Ectodermal cell (in vitro differentiated cells): ENCODE data around the gene CNST.
A peak's percentile ranks its signal among the peaks of the same experiment; 100 is the strongest.
"Not testable (repeated sequence)": the region's sequence is repeated elsewhere in the genome, so short reads cannot be mapped to it uniquely, and the experiment has no call there.

Experiments used
- H3K27ac ChIP-seq: 2 replicates; pipeline ENCODE4 v1.7.0; 2013; ENCODE audit warnings: mild to moderate bottlenecking, low read depth, low read length; ENCODE audit not compliant: insufficient read depth, poor library complexity, severe bottlenecking
- H3K27me3 ChIP-seq: 2 replicates; pipeline ENCODE4 v1.7.0; 2013; ENCODE audit warnings: mild to moderate bottlenecking, low read length; ENCODE audit not compliant: insufficient read depth, control insufficient read depth, poor library complexity, severe bottlenecking
- H3K36me3 ChIP-seq: one replicate; pipeline ENCODE4 v1.7.0; 2013; ENCODE audit warnings: low read length; ENCODE audit not compliant: control insufficient read depth, insufficient read depth
- H3K4me1 ChIP-seq: one replicate; pipeline ENCODE4 v1.7.0; 2013; ENCODE audit warnings: low read length; ENCODE audit not compliant: control insufficient read depth, insufficient read depth
- H3K4me3 ChIP-seq: 2 replicates; pipeline ENCODE4 v1.7.0; 2013; ENCODE audit warnings: low read depth, low read length, control low read depth; ENCODE audit not compliant: insufficient read depth
- H3K9me3 ChIP-seq: 2 replicates; pipeline ENCODE4 v1.7.0; 2013; ENCODE audit warnings: mild to moderate bottlenecking, low read length, moderate library complexity; ENCODE audit not compliant: control insufficient read depth
- WGBS, 2 experiments: methylation state at CpG; one replicate each; pipeline ENCODE4 v1.1.7; 2013; ENCODE audit warnings: missing lambda C conversion rate in 2 of 2; 5-methylcytosine and 5-hydroxymethylcytosine counted together

Gene CNST

GRCh38 chr1:246554201-246554600 lies 12.1 kb upstream of the CNST start:
- H3K4me1 ChIP-seq: no peaks in the 10 kb centered on the region
- H3K9me3 ChIP-seq: no peaks in the 10 kb centered on the region
- H3K36me3 ChIP-seq: peaks cover 25% of the 10 kb centered on the region
- 96 to 97% methylated on average over 16 of the region's 16 CpGs for WGBS, 2 experiments
- no peak overlapping the region for H3K4me3 ChIP-seq
- H3K27ac ChIP-seq: no peak overlapping the region
- H3K27me3 ChIP-seq: no peaks in the 10 kb centered on the region

GRCh38 chr1:246558041-246558440 lies 8.2 kb upstream of the CNST start:
- Histone ChIP-seq H3K4me3 (no peak overlapping the region), H3K36me3 (peaks cover 17% of the 10 kb centered on the region), H3K9me3 (no peaks in the 10 kb centered on the region), H3K4me1 (no peaks in the 10 kb centered on the region), H3K27me3 (no peaks in the 10 kb centered on the region), H3K27ac (no peak overlapping the region)
- 95% methylated on average over 2 of the region's 2 CpGs for WGBS, 2 experiments

- Histone ChIP-seq H3K4me3 (no peak overlapping the region), H3K4me1 (no peaks in the 10 kb centered on the region), H3K27ac (no peak overlapping the region), H3K36me3 (peaks cover 17% of the 10 kb centered on the region), H3K9me3 (no peaks in the 10 kb centered on the region), H3K27me3 (no peaks in the 10 kb centered on the region)
- 95 to 97% methylated on average over 4 of the region's 4 CpGs for WGBS, 2 experiments
Observed at GRCh38 chr1:246559310-246559709, 6.9 kb upstream of the CNST start.

- H3K9me3 ChIP-seq, H3K4me1 ChIP-seq, H3K27ac ChIP-seq, H3K27me3 ChIP-seq, H3K4me3 ChIP-seq: not testable (repeated sequence)
- 91 to 92% methylated on average over 10 of the region's 10 CpGs for WGBS, 2 experiments
- peaks cover 11% of the 10 kb centered on the region for H3K36me3 ChIP-seq
Observed at GRCh38 chr1:246560833-246561232, 5.4 kb upstream of the CNST start.

GRCh38 chr1:246564839-246565750 lies 1.2 kb upstream of the CNST start:
- peak overlapping the region; percentile 75 for H3K27ac ChIP-seq
- peaks cover 9% of the 10 kb centered on the region for H3K4me1 ChIP-seq
- H3K27me3 ChIP-seq: no peaks in the 10 kb centered on the region
- WGBS, 2 experiments: 50 to 53% methylated on average over 32 to 33 of the region's 33 CpGs
- no peaks in the 10 kb centered on the region for H3K9me3 ChIP-seq
- H3K4me3 ChIP-seq: peak overlapping the region; percentile 89
- no peaks in the 10 kb centered on the region for H3K36me3 ChIP-seq

GRCh38 chr1:246565751-246566127 lies 517 bp upstream of the CNST start:
- Histone ChIP-seq H3K36me3 (no peaks in the 10 kb centered on the region), H3K27me3 (no peaks in the 10 kb centered on the region), H3K4me3 (peak overlapping the region; percentile 89), H3K4me1 (peaks cover 9% of the 10 kb centered on the region), H3K27ac (peak overlapping the region; percentile 75), H3K9me3 (no peaks in the 10 kb centered on the region)
- WGBS, 2 experiments: 0 to 1% methylated on average over 25 of the region's 25 CpGs

GRCh38 chr1:246566813-246567645 lies 773 bp downstream of the CNST start:
- H3K27ac ChIP-seq: peak overlapping the region; percentile 68
- WGBS, 2 experiments: 4 to 6% methylated on average over 21 to 23 of the region's 25 CpGs
- H3K27me3 ChIP-seq: no peaks in the 10 kb centered on the region
- peaks cover 9% of the 10 kb centered on the region for H3K4me1 ChIP-seq
- H3K9me3 ChIP-seq: no peaks in the 10 kb centered on the region
- H3K36me3 ChIP-seq: no peaks in the 10 kb centered on the region
- peak overlapping the region; percentile 89 for H3K4me3 ChIP-seq

- no peaks in the 10 kb centered on the region for H3K36me3 ChIP-seq
- 86 to 88% methylated on average over 4 of the region's 4 CpGs for WGBS, 2 experiments
- no peak overlapping the region for H3K27ac ChIP-seq
- H3K27me3 ChIP-seq: no peaks in the 10 kb centered on the region
- H3K4me1 ChIP-seq: peaks cover 9% of the 10 kb centered on the region
- H3K4me3 ChIP-seq: peak overlapping the region; percentile 89
- H3K9me3 ChIP-seq: no peaks in the 10 kb centered on the region
Observed at GRCh38 chr1:246567646-246568235, 1.5 kb downstream of the CNST start.

GRCh38 chr1:246569248-246570238 lies 3.3 kb downstream of the CNST start:
- H3K27ac ChIP-seq: no peak overlapping the region
- peaks cover 9% of the 10 kb centered on the region for H3K4me1 ChIP-seq
- 85 to 86% methylated on average over 8 of the region's 8 CpGs for WGBS, 2 experiments
- H3K27me3 ChIP-seq: no peaks in the 10 kb centered on the region
- H3K9me3 ChIP-seq: no peaks in the 10 kb centered on the region
- H3K4me3 ChIP-seq: no peak overlapping the region
- no peaks in the 10 kb centered on the region for H3K36me3 ChIP-seq
